AG20443 (cell line): ENCODE data around the gene SEH1L.
"Not testable (repeated sequence)": the region's sequence is repeated elsewhere in the genome, so short reads cannot be mapped to it uniquely, and the experiment has no call there.

ENCODE experiments used
- DNase-seq: peaks from one replicate; pipeline ENCODE4 v3.0.0; 2012; ENCODE audit warnings: low spot score, mixed read lengths

SEH1L gene

GRCh38 chr18:12947285-12948049 is at the start of gene SEH1L:
SEH1L (plus strand) TSS chr18:12948011; CDS start chr18:12948122, 111 bp downstream.
- DNase-seq = peak; percentile 99

GRCh38 chr18:12901208-12901607 is 46.6 kb upstream of the SEH1L start:
- DNase-seq = not testable (repeated sequence)

GRCh38 chr18:12904012-12904516 is 43.7 kb upstream of the SEH1L start:
- no peak for DNase-seq

- DNase-seq = no peak
These were observed 41.7 kb upstream of the SEH1L start for GRCh38 chr18:12906119-12906518.

GRCh38 chr18:12906773-12907172 is 41.0 kb upstream of the SEH1L start:
- no peak for DNase-seq

GRCh38 chr18:12907258-12907925 is 40.4 kb upstream of the SEH1L start:
- DNase-seq = no peak

GRCh38 chr18:12908706-12909105 is 39.1 kb upstream of the SEH1L start:
- no peak for DNase-seq

- peak; percentile 55 for DNase-seq
These were observed 36.5 kb upstream of the SEH1L start for GRCh38 chr18:12911025-12911928.

- DNase-seq = no peak
These were observed 35.7 kb upstream of the SEH1L start for GRCh38 chr18:12911929-12912703.

- no peak for DNase-seq
These were observed 26.6 kb upstream of the SEH1L start for GRCh38 chr18:12921178-12921577.

GRCh38 chr18:12922266-12922665 is 25.5 kb upstream of the SEH1L start:
- no peak for DNase-seq

- DNase-seq = no peak
These were observed 23.2 kb upstream of the SEH1L start for GRCh38 chr18:12924616-12925015.

GRCh38 chr18:12928206-12928605 is 19.6 kb upstream of the SEH1L start:
- DNase-seq = no peak

GRCh38 chr18:12928641-12929040 is 19.2 kb upstream of the SEH1L start:
- DNase-seq = no peak

GRCh38 chr18:12929477-12930083 is 18.2 kb upstream of the SEH1L start:
- DNase-seq = no peak

- no peak for DNase-seq
These were observed 17.4 kb upstream of the SEH1L start for GRCh38 chr18:12930376-12930775.

- no peak for DNase-seq
These were observed 16.9 kb upstream of the SEH1L start for GRCh38 chr18:12930908-12931307.

- no peak for DNase-seq
These were observed 14.5 kb upstream of the SEH1L start for GRCh38 chr18:12933327-12933726.

GRCh38 chr18:12934454-12935071 is 13.2 kb upstream of the SEH1L start:
- peak; percentile 89 for DNase-seq

- no peak for DNase-seq
These were observed 8.6 kb upstream of the SEH1L start for GRCh38 chr18:12939162-12939561.

- DNase-seq = no peak
These were observed 4.6 kb upstream of the SEH1L start for GRCh38 chr18:12943215-12943614.
